HFFc6 (cell line): ENCODE results near the gene MMS19. TPM values are rescaled to one million over a fixed set of nuclear protein-coding genes. Genes with fewer than 3 reads are reported as not detected.
"Not testable (repeated sequence)": the region's sequence is repeated elsewhere in the genome, so short reads cannot be mapped to it uniquely, and the experiment has no call there.

Source experiments
- DNase-seq: peaks from one replicate; pipeline ENCODE4 v3.0.0-alpha.2; 2018
- H3K27ac Mint-ChIP-seq: 2 replicates; pipeline ENCODE4 v1.8.0; 2020; ENCODE audit warnings: mild to moderate bottlenecking, mixed read lengths
- H3K27me3 Mint-ChIP-seq: 2 replicates; pipeline ENCODE4 v1.8.0; 2021; ENCODE audit warnings: mild to moderate bottlenecking, moderate library complexity, mixed read lengths; ENCODE audit not compliant: insufficient read depth
- H3K36me3 Mint-ChIP-seq: 2 replicates; pipeline ENCODE4 v1.8.0; 2021; ENCODE audit warnings: low read depth, mixed read lengths
- H3K4me1 Mint-ChIP-seq: 2 replicates; pipeline ENCODE4 v1.8.0; 2020; ENCODE audit warnings: low read depth, mixed read lengths
- H3K4me3 Mint-ChIP-seq: 2 replicates; pipeline ENCODE4 v1.8.0; 2020; ENCODE audit warnings: mild to moderate bottlenecking, moderate library complexity, mixed read lengths
- H3K9me3 Mint-ChIP-seq: 2 replicates; pipeline ENCODE4 v1.8.0; 2020; ENCODE audit warnings: mild to moderate bottlenecking, mixed read lengths
- CTCF ChIP-seq: fragments of 200-600 bp; sonication (generic); IDR thresholded peaks from 2 replicates; pipeline ENCODE4 v1.5.0; 2021; ENCODE audit warnings: antibody characterized with exemption, mild to moderate bottlenecking
- total RNA-seq, 6 experiments: library from RNA; stranded (reverse); fragmentation: NEBNext Ultra II Directional; extraction: Animal tissue kit (Norgen Biotek cat#: 25700); gene quantifications; 2 replicates in 1 of 6; 3 replicates in 5 of 6; pipeline ENCODE4 v1.2.3, GENCODE V29; 2021

Gene MMS19
- total RNA-seq, 6 experiments from 2014 or later: 53.8 to 61.2 (median 56.3) TPM

DNA sequence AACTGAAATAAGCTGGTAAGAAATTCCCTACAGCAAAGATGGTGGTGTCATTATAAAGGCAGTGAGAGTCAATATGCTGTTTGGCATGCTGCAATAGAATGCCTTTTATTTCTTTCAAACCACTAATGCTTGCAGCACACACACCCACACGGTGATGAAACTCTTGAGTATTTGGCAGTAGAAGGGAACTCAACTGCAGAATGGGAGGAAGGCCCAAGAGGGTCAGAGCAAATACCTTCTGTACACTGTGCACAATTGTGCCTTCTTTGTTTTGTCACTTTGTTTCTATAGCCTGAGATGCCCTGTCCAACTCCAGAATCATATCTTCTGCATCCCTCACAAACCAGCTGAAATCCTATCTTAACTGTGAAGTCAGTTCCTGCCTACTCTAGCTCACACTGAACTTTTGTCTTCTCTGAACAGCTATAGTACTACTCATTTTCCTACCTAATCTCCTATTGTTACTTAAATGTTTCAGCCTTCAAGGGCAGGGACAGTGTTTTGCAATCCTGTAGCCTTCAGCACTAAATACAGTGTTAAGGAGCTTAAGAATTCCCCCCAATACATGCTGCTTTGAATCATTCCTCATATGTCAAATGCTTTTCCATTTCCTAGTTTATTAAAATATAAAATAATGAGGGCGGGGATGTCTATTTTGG, 22.2 kb downstream of the MMS19 start:
- Mint-ChIP-seq H3K4me3 (no peak overlapping the region), H3K27ac (peak overlapping the region; percentile 13), H3K27me3 (no peaks in the 10 kb centered on the region; the same call in 1 of the 2 replicates), H3K36me3 (peaks cover 50% of the 10 kb centered on the region), H3K9me3 (no peaks in the 10 kb centered on the region), H3K4me1 (peaks cover 31% of the 10 kb centered on the region)
- no peak for TF ChIP-seq CTCF
- peak; percentile 67 for DNase-seq

- Mint-ChIP-seq H3K27me3 (no peaks in the 10 kb centered on the region; the same call in 1 of the 2 replicates), H3K36me3 (peaks cover 42% of the 10 kb centered on the region), H3K4me1 (peaks cover 19% of the 10 kb centered on the region), H3K27ac (no peak overlapping the region), H3K4me3 (no peak overlapping the region), H3K9me3 (no peaks in the 10 kb centered on the region)
- no peak for DNase-seq
- TF ChIP-seq CTCF: no peak
Measured at GRCh38 chr10:97474918-97475317, 23.3 kb downstream of the MMS19 start.

DNA sequence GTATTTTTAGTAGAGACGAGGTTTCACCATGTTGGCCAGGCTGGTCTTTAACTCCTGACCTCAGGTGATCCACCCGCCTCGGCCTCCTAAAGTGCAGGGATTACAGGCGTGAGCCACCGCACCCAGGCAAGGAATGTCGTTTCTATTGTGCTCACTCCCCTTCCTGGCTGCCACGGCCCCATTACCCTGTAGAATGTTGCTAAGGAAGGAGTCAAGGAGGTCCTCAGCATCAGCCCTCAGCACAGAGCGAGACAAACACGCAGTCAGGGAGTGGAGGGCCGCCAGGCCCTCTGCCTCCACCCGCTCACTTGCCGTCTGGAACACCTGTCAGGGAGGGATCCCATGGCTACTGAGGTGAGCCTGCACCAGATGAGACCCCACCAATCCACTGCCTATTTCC, 29.4 kb downstream of the MMS19 start:
- DNase-seq, H3K9me3 Mint-ChIP-seq, H3K4me3 Mint-ChIP-seq, H3K27me3 Mint-ChIP-seq, H3K27ac Mint-ChIP-seq: not testable (repeated sequence)
- H3K4me1 Mint-ChIP-seq: peaks cover 18% of the 10 kb centered on the region
- H3K36me3 Mint-ChIP-seq: peaks cover 22% of the 10 kb centered on the region

DNA sequence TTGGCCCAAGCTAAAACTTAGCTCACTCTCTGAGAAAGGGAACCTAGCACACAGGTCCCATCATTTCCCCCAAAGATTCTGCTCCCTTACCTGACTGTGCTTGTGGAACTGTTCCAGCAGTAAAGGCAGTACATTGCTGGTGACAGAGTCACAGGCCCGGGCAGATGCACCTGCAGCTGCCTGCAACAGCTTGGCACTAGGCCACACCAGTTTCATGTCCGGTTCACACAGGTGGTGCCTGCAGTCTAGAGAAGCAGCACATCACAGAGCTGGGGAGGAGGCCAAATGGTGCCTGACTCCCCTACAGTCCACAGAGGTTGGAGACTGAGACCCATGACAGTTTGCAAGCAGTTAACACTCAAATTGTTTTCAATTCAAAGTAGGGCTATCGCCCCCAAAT, 30.1 kb downstream of the MMS19 start:
- no peak for DNase-seq
- TF ChIP-seq CTCF: no peak
- Mint-ChIP-seq H3K4me1 (peaks cover 24% of the 10 kb centered on the region), H3K27ac (no peak overlapping the region; the same call in 1 of the 2 replicates), H3K36me3 (peaks cover 20% of the 10 kb centered on the region), H3K4me3 (no peak overlapping the region), H3K9me3 (no peaks in the 10 kb centered on the region), H3K27me3 (no peaks in the 10 kb centered on the region; the same call in 1 of the 2 replicates)

DNA sequence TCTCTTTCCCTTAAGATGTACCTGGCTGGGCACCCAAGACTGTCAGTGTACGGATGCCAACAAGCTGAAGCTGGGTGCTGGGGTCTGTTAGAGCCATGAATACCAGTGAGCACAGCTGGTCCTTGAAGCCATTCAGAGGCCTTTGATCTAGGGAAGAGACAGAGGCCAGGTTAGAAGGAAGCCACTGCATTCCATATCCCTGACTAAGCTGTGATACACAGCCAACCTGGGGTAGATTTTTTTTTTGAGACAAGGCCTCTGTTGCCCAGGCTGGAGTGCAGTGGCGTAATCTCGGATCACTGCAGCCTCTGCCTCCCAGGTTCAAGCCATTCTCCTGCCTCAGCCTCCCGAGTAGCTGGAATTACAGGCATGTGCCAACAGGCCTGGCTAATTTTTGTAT, 31.5 kb downstream of the MMS19 start:
- no peaks in the 10 kb centered on the region for H3K9me3 Mint-ChIP-seq
- no peaks in the 10 kb centered on the region for H3K27me3 Mint-ChIP-seq
- DNase-seq: peak; percentile 6
- H3K27ac Mint-ChIP-seq: peak overlapping the region; percentile 22
- no peak for TF ChIP-seq CTCF
- H3K4me1 Mint-ChIP-seq: peaks cover 24% of the 10 kb centered on the region
- H3K36me3 Mint-ChIP-seq: peaks cover 24% of the 10 kb centered on the region
- H3K4me3 Mint-ChIP-seq: no peak overlapping the region

DNA sequence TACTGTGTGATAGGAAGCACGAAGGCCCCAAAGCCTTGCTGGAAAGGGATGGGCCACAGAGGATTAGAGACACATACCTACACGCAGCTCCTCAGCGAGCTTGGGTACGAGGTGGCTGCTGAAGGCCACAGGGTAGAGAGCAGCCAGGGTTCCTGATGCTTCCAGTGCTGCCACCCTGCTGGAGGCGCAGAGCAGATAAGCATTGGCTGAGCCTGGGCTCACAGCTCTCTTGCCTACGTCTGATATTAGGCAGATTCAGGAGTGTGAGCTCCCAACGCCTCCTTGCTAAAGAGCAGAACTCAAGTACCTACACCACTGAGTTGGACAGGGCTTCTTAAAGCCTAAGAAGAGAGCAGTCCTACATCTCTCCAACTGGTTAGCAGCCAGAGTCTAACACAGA, 32.2 kb downstream of the MMS19 start:
- no peak for DNase-seq
- Mint-ChIP-seq H3K36me3 (peaks cover 26% of the 10 kb centered on the region), H3K4me1 (peaks cover 24% of the 10 kb centered on the region), H3K27me3 (no peaks in the 10 kb centered on the region), H3K27ac (peak overlapping the region; percentile 22; the same call in 1 of the 2 replicates), H3K4me3 (no peak overlapping the region), H3K9me3 (no peaks in the 10 kb centered on the region)
- TF ChIP-seq CTCF: no peak
